SK-N-MC (cell line): Measurements from ENCODE around the gene MVK.

ENCODE experiments used
- DNase-seq: peaks from one replicate; pipeline ENCODE4 v3.0.0-alpha.2; 2011; ENCODE audit warnings: low read depth, low spot score
- H3K27ac ChIP-seq: fragments of 200-600 bp; sonication (generic); 2 replicates; pipeline ENCODE4 v1.5.1; 2016; ENCODE audit warnings: mixed run types
- H3K36me3 ChIP-seq: fragments of 200-600 bp; sonication (generic); 2 replicates; pipeline ENCODE4 v1.6.1; 2017; ENCODE audit warnings: antibody characterized with exemption, low read length, mixed read lengths; ENCODE audit not compliant: insufficient read depth
- H3K4me3 ChIP-seq: fragments of 200-600 bp; sonication (generic); 2 replicates; pipeline ENCODE4 v1.5.1; 2016
- H3K9ac ChIP-seq: fragments of 200-600 bp; sonication (generic); 2 replicates; pipeline ENCODE4 v1.8.0; 2017; ENCODE audit warnings: mixed run types, mixed read lengths; ENCODE audit not compliant: insufficient read length
- H3K9me3 ChIP-seq: fragments of 200-600 bp; sonication (generic); 2 replicates; pipeline ENCODE4 v1.6.1; 2017; ENCODE audit warnings: low read depth, mild to moderate bottlenecking, antibody characterized with exemption, low read length, moderate library complexity, mixed read lengths
- EZH2 ChIP-seq: fragments of 200-600 bp; sonication (generic); IDR thresholded peaks from one replicate; pipeline ENCODE4 v1.6.1; 2017; ENCODE audit warnings: antibody characterized with exemption
- FOXP2 ChIP-seq: optimal IDR thresholded peaks from 2 replicates; pipeline ENCODE3; 2011; ENCODE audit warnings: mild to moderate bottlenecking, moderate library complexity; ENCODE audit not compliant: insufficient read depth; ENCODE audit errors: extremely low read length, control extremely low read depth
- POLR2AphosphoS5 ChIP-seq: IDR thresholded peaks from 2 replicates; pipeline ENCODE4 v1.6.1; 2012; ENCODE audit warnings: mild to moderate bottlenecking, low read depth, low read length, borderline replicate concordance

The MVK gene

DNA sequence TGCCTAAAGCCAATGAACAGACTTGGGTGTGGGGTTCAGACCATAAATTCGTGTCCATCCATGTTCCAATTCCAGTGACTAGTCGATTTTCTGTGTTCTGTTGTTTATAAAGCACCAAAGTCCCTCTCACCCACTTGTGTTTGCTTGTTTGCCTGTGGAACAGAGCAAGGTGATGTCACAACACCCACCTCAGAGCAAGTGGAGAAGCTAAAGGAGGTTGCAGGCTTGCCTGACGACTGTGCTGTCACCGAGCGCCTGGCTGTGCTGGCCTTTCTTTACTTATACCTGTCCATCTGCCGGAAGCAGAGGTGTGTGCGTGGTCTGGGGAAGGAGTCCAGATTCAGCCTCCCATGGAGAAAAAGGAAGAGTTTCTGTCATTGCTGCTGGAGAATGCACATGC, 6.0 kb downstream of the MVK start:
- Histone ChIP-seq H3K9ac (no peak overlapping the region), H3K4me3 (no peak overlapping the region), H3K36me3 (peaks cover 70% of the 10 kb centered on the region), H3K9me3 (no peaks in the 10 kb centered on the region), H3K27ac (no peak overlapping the region)
- no peak for TF ChIP-seq POLR2AphosphoS5
- TF ChIP-seq EZH2, result no peak
- TF ChIP-seq FOXP2, result no peak
- DNase-seq, result no peak

DNA sequence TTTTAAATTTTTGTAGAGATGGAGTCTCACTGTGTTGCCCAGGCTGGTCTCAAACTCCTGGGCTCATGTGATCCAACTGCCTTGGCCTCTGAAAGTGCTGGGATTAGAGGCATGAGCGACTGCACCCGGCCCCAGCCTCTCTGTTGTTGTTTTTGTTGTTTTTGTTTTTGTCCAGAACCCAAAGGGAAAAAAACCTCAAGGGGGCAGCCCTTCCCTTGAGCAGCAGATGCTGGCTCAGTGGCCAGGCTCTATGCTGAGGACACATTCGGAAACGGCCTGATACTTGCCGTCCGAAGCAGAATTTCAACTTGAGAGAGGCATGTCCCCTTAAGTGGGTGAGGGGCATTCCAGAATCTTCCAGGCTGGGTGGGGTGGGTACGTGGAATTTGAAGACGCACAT, 6.7 kb downstream of the MVK start:
- H3K27ac ChIP-seq, result no peak overlapping the region
- DNase-seq, result no peak
- H3K9me3 ChIP-seq, result no peaks in the 10 kb centered on the region
- H3K9ac ChIP-seq, result no peak overlapping the region
- H3K36me3 ChIP-seq, result peaks cover 66% of the 10 kb centered on the region
- no peak for TF ChIP-seq FOXP2
- no peak for TF ChIP-seq POLR2AphosphoS5
- TF ChIP-seq EZH2, result no peak
- H3K4me3 ChIP-seq, result no peak overlapping the region

DNA sequence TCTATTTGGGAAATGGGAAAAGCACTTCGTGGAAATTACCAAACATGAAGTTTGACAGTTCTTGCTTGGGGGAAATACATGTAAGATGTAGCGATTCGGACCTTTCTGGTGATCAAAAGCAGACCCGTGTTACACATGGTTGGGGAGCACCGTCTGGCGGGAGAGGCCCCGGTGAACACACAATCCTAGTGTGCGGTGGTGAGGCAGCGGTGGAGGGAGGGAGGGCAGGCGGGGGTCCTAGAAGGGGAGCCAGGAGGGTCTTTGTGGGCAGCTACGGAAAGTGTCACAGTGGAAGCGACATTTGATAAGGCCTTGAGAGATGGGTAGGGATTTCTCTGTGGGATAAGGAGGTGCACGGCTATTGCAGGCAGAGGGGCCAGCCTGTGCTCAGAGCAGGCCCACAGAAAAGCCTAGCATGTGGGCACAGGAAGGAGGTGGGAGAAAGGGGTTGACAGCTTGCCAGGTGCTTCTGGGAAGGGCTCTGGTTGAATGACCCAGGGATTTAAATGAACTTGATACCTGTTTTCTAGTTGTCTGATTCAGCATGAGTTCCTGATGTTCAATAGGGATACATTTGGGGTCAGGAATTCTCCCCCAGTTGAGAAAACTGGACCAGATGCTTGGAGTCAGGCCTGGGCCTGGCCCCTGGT, 7.2 kb downstream of the MVK start:
- no peak overlapping the region for H3K4me3 ChIP-seq
- no peak overlapping the region for H3K9ac ChIP-seq
- peaks cover 60% of the 10 kb centered on the region for H3K36me3 ChIP-seq
- TF ChIP-seq FOXP2, result no peak
- DNase-seq, result no peak
- H3K9me3 ChIP-seq, result no peaks in the 10 kb centered on the region
- no peak overlapping the region for H3K27ac ChIP-seq

DNA sequence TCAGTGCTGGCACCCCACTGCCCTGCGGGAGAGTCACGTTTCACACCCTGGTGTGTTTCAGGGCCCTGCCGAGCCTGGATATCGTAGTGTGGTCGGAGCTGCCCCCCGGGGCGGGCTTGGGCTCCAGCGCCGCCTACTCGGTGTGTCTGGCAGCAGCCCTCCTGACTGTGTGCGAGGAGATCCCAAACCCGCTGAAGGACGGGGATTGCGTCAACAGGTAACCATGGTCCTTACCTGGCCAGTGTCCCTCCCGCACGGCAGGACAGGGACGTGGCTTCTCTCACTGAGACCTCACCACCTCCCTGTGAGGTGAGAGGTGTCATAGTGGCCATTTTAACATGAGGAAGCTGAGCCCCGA, 7.7 kb downstream of the MVK start:
- H3K36me3 ChIP-seq, result peaks cover 55% of the 10 kb centered on the region
- H3K27ac ChIP-seq, result no peak overlapping the region
- H3K4me3 ChIP-seq, result no peak overlapping the region

DNA sequence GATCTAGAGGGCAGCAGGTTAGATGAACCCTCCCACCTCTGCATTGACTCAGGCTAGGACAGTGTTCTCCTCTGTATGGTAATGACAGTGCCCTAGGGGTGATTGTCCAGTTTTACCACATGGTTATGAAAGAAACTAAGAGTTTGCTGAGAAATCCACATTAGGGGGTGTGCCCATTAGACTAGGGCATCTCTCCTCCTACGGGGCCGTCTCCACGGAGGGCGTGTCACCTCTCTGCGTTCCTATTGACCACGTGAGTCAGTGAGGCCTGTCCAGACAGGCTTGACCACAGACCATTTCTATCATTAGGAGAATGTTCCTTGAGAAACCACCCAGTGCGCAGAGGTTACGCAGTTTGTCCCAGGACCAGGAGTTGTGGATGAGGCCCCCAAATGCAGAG, 8.3 kb downstream of the MVK start:
- H3K9me3 ChIP-seq, result no peaks in the 10 kb centered on the region
- H3K4me3 ChIP-seq, result no peak overlapping the region
- no peak overlapping the region for H3K9ac ChIP-seq
- H3K36me3 ChIP-seq, result peaks cover 52% of the 10 kb centered on the region
- TF ChIP-seq FOXP2 (no peak), POLR2AphosphoS5 (no peak), EZH2 (no peak)
- H3K27ac ChIP-seq, result no peak overlapping the region
- DNase-seq, result no peak

More for the DNA sequence above, 7.7 kb downstream of the MVK start:
- no peak for DNase-seq
- Histone ChIP-seq H3K9ac (no peak overlapping the region), H3K9me3 (no peaks in the 10 kb centered on the region)
- TF ChIP-seq EZH2 (no peak), POLR2AphosphoS5 (no peak), FOXP2 (no peak)

DNA sequence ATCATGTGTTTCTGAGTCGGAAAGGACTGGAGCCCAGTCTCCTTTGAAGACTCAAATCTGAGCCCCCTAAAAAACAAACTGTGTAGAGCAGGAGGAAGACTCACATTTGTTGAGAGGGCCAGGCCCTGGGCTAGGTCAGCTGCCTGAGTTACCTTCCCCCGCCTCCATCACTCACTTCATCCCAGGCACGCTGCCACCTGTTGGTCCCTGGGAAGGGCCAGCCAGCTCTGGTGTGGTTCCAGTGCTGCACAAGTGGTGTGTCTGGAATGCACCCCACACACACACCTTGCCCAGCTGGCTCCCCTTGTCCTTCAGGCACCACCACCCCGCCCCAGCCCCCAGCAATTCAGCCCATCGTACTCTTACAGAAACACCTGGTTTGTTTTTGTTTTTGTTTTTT, 9.0 kb downstream of the MVK start:
- DNase-seq, result no peak
- Histone ChIP-seq H3K36me3 (peaks cover 46% of the 10 kb centered on the region), H3K4me3 (no peak overlapping the region), H3K9ac (no peak overlapping the region), H3K9me3 (no peaks in the 10 kb centered on the region), H3K27ac (no peak overlapping the region)
- TF ChIP-seq FOXP2 (no peak), POLR2AphosphoS5 (no peak), EZH2 (no peak)

DNA sequence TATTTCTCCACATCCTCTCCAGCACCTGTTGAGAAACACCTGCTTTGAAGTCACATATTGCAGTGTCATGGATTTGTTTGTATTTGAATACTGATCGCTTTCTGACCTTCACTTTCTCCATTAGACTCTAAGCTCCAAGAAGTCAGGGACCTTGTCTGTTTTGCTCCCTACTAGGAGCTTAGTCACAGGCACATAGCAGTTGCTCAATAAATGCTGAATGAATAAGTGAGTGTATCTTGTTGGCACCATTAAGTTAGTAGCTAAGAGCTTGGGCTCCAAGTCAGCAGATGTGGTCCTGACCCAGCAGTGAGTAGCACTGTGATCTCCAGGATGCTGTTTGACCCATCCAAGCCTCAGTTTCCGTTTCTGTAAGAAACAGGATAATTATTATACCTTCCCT, 10.1 kb downstream of the MVK start:
- no peak overlapping the region for H3K27ac ChIP-seq
- TF ChIP-seq POLR2AphosphoS5, result no peak
- TF ChIP-seq EZH2, result no peak
- no peak for TF ChIP-seq FOXP2
- no peak overlapping the region for H3K4me3 ChIP-seq
- no peaks in the 10 kb centered on the region for H3K9me3 ChIP-seq
- no peak overlapping the region for H3K9ac ChIP-seq
- H3K36me3 ChIP-seq, result peaks cover 38% of the 10 kb centered on the region
- DNase-seq, result no peak

DNA sequence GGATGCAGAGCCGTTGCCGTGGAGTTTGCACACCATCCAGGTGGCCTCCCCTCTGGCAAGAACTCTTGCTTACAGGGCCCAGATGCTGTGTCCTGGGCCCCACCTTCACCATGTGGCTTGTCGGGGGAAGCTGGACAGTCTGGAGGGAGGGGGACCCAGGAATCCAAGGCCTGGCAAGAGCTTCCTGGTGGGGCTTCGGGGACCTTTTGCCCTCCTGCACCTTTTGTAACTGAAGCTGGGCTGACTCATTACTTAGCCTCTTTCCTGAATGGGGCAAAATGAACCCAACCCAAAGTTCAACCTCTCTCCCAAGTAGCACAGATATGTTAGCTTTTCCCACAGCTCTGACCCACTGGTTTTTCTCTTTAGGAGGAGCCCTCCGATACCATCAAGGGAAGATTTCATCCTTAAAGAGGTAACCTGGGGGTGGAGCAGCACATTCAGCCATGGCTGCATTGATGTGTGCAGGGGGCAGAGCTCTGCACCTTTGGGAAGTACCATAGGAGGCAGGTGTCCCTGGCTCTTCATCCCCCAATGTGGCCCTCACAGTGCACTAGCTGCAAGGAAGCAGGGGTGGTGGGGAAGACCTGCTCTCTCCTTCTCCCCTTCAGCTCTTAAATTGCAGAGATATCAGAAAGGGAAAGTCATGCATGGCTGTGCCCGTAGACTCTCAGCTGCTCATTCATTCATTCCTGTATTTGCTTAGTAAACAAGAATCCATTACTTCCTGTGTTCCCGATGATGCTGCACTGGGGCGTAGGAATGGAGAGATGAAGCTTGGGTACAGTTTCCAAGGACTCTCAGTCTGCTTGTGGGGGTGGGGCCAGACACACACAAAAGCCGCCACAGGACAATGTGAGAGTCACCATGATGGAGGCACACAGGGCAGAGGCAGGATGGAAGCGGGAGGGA, 13.0 kb downstream of the MVK start:
- H3K9ac ChIP-seq, result no peak overlapping the region
- no peak for TF ChIP-seq POLR2AphosphoS5
- no peak for TF ChIP-seq EZH2
- no peak for TF ChIP-seq FOXP2
- H3K27ac ChIP-seq, result no peak overlapping the region
- peaks cover 12% of the 10 kb centered on the region for H3K36me3 ChIP-seq
- no peak for DNase-seq
- no peaks in the 10 kb centered on the region for H3K9me3 ChIP-seq
- no peak overlapping the region for H3K4me3 ChIP-seq
